ENCODE data around the gene FOXL3.

DNA sequence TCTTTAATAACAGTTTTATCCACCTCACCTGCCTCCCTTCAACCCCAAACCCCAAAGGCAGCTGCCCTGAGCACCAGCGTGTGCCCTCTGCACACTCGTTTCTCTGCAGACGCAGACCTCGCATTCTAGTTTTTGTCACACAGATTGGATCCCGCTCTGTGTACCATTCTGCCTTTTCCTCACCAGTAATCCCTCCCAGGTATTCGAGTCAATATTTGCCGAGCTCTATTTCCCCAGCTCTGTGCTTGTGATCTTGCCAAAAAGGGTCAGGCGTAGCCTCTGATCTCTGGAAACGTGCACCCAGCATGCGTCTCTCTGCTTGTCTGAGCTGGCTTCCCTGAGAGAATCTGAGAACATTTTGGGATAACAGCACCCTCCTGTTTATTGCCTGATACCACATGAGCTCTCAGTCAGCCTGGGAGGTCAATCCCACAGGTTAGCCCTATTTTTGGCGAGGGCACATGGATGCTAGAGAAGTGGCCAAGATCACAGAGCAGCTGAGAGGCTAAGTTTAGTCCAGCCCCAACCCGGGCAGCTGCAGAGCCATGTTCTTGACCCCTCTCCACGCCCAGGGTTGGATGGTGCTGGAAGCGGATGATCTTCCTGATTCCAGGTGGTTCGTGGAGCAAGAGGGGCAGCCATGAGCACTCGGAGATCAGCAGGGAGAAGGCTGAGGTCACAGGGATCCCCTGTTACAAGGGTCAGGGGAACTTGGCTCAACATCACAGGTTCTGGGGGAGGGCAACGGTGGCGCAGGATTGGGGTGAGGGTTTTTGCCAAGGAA lies 29.1 kb downstream of the FOXL3 start:
- TF ChIP-seq, protein P1, sequence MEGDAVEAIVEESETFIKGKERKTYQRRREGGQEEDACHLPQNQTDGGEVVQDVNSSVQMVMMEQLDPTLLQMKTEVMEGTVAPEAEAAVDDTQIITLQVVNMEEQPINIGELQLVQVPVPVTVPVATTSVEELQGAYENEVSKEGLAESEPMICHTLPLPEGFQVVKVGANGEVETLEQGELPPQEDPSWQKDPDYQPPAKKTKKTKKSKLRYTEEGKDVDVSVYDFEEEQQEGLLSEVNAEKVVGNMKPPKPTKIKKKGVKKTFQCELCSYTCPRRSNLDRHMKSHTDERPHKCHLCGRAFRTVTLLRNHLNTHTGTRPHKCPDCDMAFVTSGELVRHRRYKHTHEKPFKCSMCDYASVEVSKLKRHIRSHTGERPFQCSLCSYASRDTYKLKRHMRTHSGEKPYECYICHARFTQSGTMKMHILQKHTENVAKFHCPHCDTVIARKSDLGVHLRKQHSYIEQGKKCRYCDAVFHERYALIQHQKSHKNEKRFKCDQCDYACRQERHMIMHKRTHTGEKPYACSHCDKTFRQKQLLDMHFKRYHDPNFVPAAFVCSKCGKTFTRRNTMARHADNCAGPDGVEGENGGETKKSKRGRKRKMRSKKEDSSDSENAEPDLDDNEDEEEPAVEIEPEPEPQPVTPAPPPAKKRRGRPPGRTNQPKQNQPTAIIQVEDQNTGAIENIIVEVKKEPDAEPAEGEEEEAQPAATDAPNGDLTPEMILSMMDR (IDR thresholded peaks at IDR 0.05): no peak
- TF ChIP-seq POLR2A (IDR thresholded peaks at IDR 0.05): no peak

Measured in right lobe of liver (tissue), 4 donors.